OCI-M1 (cell line): ENCODE data around the gene HLCS.

ENCODE experiments used
- DNase-seq: peaks from one replicate; lab custom pipeline; 2025; lab: John Stamatoyannopoulos, UW

The HLCS gene

DNA sequence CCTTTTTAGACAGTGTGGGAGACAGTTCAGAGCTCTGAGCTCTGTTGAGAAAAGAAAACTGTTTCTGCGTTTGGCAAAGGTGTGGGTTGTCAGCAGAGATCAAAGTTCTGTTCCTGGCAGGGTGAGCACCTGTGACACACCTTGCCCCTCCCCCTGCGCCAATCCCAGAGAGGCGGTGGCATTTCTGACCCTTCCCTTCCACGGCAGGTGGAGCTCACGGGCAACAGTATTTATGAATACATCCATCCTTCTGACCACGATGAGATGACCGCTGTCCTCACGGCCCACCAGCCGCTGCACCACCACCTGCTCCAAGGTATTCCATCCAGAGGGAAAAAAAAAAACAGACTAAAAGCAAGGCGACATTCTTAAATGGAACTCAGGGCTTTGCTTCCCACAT lies 246.9 kb downstream of the HLCS start:
- no peak for DNase-seq

DNA sequence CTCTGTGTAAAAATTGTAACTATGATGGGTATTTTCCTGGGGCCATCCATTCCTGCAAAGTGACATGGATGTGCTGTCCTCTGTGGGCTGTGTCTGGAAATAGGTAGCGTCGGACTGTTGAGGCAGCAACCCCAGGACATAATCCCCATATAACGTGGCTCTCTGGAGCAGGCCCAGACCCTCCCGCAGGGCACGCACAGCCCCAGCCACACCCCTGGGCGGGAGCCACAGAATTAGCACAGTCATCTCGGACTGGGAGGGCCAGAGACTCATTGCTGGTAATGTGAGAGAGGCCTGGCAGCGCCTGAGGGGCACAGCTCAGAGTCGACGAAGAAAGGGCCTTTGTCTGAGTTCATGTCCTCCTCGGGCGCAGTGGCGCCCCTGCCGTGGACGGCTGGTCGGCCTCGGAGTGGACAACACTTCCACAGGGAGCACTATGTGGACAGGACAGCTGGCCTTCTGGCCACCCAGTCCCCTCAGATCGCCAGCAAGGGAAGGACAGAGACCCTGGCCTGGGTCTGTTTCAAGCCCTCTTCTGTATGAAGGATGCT lies 247.4 kb downstream of the HLCS start:
- DNase-seq, result peak; percentile 38

DNA sequence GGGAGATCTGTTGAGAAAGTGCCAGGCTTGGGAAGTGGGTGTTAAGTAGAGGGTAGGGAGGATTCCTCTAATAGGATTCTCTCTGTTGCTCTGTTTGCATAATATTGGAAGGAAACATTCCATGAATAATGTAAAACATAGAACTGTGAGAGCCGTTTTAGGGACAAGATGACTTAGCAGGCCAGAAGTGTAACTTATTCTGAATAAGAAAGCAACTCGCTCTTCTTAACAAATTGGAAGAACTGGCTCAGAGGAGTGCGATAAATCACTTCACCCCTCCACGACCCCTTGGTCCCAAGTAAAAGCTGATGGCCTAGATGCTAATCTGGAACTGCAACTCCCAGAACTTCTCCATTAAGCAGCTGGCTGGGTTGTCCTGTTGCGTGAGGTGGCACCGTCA lies 248.5 kb downstream of the HLCS start:
- DNase-seq, result no peak

DNA sequence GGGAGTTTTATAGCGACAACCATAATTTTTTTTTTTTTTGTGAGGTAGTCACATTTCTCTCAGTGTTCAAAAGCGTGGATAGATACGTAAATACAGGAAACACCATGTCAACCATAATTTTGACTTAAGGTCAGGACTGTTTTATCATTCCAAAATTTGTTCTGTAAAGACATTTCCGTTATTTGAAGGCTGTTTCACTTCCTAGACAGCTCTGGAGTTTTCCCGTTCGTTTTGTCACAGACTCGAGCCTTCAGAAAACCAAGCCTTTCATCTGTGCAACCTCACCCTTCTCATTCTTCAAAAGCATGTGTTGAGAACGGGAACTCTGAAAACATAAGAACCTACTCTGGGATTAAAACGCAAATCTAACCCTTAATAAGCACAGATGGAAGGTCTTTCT lies 249.6 kb downstream of the HLCS start:
- no peak for DNase-seq

DNA sequence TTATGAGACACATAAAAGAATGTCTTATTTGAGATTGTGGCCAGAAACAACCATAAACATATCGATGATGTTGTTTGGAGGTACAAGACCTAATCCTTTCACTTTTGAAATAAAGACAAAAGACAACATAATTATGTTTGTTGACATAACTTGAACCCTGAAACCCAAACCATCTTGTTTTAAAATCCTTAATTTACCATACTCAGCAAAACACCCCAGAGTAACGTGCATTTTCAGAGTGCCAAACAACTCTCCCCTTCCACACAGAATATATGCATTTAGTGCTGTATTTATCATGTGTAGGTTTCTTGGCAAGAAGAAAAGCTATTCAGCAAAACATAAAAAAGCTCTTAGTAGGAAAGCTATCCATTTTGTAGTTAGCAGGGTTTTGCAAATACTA lies 250.1 kb downstream of the HLCS start:
- DNase-seq, result no peak

DNA sequence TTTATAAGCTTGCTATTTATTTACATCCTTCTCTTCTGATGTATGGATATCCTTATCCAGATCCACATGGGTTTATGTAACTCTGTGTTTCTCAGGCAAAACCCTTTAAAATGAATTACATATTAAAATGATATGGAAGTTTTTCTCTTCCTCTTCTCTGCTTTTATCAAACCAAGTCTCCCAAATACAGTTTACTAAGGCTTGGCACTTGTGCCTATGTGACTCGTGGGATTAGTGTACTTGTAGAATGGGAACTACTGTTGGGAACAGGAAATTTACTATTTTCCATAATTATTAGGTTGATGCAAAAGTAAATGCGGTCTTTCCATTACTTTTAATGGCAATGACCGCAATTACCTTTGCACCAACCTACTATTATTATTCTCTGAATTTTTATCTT lies 252.7 kb downstream of the HLCS start:
- DNase-seq, result no peak

DNA sequence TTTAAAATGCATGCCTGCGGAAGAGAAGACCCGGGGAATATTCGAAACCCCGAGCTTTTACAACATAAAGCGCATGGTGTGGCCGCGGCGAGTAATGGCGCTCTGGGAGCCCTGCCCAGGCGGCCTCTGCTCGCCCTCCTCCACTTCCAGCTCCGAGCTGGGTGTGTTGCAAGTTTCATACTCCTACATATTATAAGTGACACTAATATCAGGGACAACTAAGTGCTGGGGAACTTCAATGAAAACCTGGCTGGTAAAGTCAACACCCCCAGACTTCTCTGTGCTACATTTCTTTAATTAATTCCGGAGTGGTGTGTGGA lies 255.8 kb downstream of the HLCS start:
- DNase-seq, result no peak

DNA sequence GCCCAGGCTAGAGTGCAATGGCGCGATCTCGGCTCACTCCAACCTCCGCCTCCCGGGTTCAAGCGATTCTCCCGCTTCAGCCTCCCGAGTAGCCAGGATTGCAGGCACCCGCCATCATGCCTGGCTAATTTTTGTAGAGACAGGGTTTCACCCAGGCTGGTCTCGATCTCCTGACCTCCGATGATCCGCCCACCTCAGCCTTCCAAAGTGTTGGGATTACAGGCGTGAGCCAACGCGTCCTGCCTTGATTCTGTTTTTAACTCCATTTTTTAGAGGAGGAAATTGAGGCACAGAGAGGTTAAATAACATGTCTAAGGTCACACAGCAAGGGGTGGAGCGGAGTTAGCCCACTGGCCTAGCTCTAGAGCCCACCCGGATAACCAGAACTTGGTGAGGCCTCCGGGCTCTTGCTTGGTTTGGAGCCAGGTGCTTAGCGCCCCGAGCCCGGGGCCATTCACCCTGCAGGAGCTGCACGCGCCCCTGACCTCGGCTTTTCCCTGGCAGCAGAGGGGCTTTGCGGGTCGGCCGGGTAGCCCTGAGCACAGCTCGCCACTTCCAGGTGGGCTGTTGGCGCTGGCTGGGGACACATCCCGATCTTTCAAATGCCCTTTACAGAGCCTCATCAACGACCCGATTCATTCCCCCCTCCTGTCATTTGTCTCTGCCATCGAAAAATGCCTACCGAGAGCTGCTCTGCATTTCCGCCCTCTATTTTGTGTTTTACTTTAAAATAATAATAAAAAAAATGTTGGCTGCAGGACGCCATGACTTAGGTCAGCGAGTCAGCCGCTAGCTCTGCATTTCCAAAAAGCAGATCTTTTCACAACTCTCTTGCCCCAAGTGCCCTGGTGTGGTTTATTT lies 256.4 kb downstream of the HLCS start:
- no peak for DNase-seq

DNA sequence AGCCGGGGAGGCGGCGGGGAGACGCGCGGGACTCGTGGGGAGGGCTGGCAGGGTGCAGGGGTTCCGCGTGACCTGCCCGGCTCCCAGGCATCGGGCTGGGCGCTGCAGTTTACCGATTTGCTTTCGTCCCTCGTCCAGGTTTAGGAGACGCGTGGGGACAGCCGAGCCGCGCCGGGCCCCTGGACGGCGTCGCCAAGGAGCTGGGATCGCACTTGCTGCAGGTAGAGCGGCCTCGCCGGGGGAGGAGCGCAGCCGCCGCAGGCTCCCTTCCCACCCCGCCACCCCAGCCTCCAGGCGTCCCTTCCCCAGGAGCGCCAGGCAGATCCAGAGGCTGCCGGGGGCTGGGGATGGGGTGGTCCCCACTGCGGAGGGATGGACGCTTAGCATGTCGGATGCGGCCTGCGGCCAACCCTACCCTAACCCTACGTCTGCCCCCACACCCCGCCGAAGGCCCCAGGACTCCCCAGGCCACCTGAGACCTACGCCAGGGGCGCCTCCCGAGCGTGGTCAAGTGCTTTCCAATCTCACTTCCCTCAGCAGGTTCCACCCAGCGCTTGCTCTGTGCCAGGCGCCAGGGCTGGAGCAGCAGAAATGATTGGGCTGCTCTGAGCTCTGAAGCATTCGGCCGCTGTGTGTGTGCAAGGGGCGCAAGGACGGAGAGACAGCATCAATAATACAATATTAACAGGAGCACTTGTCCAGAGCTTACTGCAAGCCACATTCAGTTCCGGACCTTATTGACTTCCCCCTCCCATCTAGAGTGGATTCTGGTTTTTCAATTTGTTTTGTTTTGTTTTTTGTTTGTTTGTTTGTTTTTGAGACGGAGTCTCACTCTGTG lies 257.2 kb downstream of the HLCS start:
- DNase-seq, result no peak

DNA sequence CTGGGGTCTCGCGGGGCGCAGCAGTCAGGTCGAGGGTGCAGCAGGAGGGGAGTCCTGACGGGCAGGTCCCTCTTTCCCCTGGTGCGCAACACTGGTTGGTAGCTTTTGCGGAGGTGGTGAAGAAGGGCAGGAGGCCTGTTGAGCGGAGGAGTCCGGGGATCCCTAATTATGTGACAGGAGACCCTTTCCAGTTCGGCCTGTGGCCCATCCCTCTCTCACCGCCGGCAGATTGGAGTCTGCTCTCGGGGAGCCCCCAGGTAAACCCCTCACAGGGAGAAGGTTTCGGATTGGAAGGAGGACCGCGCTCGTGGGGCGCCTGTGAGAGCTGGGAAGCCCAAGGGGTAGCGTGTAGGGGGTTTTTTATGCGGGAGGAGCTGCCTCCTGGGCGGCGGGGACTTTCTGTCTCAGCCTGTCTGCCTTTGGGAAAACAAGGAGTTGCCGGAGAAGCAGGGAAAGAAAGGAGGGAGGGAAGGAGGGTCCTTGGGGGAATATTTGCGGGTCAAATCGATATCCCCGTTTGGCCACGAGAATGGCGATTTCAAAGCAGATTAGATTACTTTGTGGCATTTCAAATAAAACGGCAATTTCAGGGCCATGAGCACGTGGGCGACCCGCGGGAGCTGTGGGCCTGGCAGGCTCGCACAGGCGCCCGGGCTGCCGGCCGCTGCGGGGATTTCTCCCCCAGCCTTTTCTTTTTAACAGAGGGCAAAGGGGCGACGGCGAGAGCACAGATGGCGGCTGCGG lies 258.0 kb downstream of the HLCS start:
- no peak for DNase-seq

DNA sequence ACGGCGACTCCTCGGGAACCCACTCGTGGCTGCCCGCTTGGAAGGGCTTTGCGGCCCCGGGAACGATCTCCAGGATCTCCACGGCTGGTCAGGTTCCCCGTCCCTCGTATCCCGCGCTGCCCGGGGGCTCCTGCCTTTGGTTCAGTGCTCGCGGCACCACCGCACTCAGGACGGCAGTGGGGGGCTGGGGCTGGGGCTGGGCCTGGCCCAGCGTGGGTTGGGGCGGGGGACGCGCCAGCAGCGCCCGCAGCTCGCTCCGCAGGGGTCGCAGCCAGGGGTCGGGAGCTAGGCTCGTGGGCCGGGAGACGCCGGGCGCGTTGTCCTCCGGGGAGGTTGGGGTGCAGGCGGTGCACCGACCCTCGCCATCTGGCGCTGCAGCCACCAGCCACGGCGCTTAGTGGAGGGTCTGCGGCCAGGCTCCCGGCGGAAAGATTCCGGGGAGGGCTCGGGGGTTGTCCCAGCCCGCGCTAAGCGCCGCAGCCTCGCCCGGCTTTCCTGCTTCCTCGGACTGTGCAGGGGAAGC lies 258.6 kb downstream of the HLCS start:
- no peak for DNase-seq

DNA sequence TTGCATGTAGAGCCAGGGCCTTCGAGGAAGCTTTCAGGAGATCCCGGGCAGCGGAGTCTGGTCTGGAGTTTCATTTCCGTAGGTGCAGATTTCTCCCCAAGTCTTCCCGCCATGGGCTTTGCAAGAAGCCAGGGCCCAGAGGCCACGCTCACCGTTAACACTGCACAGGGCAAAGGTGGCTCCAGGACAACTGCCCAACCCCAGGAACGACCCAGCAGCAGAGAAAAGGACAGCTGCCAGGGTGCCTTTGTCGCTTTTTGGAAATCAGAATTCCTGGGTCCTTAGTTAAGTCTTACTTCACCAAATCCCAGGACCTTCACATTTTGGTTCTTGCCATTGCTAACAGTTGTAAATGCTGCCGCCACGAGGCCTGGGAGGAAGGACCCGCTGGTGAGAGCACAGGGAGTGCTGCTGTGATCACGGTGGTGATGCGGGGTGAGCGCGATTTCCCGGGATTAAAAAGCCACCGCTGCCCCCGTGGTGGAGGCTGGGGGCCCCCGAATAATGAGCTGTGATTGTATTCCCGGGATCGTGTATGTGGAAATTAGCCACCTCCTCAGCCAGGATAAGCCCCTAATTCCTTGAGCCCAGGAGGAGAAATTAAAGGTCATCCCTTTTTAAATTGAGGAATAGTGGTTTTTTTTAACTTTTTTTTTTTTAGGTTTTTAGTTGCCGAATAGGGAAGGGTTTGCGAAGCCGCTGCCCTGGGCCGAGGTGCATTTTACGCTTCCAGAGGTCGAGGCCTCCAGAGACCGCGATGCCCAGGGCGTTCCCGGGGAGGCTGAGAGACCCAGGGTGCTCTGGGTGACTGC lies 259.3 kb downstream of the HLCS start:
- DNase-seq, result no peak

DNA sequence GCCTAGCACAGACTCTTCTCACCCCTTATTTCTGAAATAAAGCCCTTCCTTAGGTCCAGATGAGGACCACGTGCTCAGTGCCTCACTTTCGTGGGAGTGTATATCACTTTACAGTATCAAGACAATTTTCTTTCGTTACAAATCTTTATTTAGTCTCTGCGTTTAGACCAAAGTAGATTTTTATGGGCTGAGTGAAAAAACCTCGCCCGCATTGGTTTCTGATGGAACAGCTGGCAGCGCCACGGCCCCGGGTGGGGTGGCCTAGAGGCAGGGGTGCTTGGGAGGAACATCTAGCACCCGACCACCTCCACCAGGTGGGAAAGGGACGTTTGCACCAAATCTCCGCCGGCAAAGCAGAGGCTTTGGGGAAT lies 260.0 kb downstream of the HLCS start:
- DNase-seq, result no peak

DNA sequence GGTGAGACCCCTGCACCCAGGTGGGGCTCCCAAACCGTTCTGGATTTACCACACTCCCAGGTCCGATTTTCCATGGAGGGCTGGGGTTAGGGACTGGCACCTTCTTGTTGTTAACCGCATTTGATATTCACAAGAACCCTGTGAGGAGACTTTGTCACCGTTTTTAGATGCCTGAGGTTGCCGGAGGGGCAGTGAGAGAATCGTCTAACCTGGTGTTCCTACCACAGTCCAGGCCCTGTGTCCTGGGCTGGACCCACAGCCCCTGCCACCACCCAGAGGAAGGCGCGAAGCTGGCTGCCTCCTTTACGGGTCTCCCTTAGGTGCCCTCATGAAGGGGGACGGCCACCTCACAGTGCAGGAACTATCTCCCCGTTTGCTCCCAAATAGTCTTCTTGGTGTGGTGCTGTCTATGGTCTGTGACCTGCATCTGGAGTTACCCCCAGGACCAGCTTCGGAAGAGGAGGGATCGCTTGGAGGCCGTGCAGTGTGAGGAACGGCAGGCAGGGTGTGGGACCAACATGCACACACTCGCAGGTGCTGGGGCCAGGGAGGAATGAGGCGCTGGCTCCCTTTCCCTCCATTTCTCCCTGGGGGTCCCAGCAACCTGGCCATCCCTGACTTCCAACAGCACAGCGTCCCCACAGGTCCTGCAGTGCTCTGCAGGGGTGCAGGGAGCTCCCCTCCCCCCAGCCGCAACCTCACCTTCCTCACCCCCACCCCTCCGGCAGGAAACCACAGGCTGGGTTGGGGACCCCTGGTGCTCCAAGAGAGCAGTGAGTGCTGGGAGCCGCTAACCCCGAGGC lies 260.6 kb downstream of the HLCS start:
- DNase-seq, result no peak

DNA sequence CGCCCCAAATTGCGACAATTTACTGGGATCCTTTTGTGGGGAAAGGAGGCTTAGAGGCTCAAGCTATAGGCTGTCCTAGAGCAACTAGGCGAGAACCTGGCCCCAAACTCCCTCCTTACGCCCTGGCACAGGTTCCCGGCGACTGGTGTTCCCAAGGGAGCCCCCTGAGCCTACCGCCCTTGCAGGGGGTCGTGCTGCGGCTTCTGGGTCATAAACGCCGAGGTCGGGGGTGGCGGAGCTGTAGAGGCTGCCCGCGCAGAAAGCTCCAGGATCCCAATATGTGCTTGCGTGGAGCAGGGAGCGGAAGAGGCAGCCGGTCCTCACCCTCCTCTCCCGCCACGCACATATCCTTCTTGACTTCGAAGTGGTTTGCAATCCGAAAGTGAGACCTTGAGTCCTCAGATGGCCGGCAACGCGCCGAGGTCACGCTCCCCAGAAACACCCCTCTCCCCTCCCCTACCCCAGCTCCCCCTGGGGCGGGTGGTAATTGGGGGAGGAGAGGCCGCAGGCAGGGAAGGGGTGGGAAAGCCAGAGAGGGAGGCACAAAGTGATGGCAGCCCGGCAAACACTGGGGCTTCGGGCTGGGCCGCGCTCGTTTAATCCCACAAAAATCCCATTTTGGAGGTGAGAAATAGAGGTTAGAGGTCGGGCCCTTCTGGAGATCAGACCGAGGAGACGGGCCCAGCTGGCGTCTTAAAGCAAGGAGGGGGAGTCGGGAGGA lies 261.4 kb downstream of the HLCS start:
- no peak for DNase-seq

DNA sequence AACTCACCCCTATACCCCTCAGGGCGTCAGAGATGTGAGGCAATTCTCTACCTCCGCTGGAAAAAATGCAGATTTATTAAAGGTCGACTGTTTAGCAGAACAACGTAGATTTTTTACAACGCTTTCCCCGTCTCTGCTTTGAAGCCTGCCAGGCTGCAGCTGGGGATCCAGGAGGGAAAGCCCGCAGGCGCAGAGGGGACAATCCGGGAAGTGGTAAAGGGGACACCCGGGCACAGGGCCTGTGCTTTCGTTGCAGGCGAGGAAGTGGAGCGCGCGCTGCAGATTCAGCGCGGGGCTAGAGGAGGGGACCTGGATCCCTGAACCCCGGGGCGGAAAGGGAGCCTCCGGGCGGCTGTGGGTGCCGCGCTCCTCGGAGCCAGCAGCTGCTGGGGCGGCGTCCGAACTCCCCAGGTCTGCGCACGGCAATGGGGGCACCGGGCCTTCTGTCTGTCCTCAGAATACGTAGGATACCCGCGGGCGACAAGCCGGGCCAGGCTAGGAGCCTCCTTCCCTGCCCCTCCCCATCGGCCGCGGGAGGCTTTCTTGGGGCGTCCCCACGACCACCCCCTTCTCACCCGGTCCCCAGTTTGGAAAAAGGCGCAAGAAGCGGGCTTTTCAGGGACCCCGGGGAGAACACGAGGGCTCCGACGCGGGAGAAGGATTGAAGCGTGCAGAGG lies 262.1 kb downstream of the HLCS start:
- DNase-seq, result no peak

DNA sequence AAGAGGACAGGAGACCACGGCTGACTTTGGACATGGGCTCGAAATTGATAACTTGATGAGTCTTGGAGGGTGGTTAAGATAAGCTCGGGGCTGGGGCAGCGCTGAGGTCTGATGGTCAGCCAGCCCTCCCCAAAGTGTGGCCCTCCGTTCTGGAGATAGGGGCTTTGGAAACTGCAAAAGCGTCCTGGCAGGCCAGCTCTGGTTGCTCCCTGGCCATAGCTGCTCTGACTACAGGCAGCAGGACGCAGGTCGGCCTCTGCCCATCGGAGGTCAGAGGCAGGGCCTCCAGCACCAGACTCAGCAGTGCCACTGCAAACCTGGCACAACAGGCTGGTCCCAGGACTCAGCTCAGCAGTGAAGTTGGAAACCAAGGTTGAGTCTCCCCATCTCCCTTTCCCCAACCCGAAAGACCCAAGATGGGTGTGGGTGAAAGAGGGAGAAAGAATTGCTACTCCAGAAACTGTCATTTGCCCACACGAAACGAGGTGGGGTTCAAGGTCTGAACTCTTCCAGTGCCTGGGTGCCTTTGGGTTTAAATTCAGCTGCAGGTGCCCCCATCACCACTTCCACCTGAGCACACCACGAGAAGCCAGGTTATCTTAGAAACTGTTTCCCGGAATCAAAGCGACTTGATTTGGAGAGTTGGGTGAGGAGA lies 262.7 kb downstream of the HLCS start:
- no peak for DNase-seq

DNA sequence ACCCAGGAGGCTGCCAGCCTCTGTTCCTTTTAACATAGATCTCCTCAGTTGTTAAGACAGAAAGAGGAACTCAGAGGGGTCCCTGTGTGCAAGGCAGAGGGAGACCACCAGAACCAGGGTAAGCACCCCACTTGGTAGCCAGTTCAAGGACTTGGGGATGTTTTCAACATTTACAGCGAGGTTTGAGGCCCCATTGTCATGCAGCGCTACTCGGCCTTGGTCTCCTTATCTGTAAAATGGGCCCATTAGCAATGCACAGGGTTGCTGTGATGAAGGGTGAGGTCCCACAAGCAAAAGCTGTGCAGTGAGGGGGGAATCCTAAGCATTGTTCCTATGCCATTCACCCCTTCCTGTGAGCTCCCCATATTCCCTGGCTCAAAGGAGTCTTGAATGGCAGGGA lies 263.3 kb downstream of the HLCS start:
- DNase-seq, result no peak

DNA sequence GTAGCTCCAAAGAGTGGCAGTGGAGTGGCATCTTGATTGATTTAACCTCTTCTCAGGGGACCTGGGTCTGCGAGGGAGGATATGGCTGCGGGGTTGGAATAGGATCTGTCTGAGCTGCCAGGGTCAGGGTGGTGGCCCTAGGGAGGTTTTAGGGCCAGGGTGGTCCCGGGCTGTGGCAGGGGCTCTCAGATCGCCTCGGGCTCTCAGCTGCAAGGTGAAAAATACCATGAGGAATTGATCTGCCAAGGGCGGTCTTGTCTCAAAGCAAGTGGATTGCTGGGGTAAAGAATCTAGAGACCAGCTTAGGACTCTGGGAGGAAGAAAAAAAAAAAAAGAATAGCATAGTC lies 263.9 kb downstream of the HLCS start:
- DNase-seq, result no peak
